H9 (cell line): ENCODE measurements around the gene FJX1. TPM values are rescaled to one million over a fixed set of nuclear protein-coding genes. Genes with fewer than 3 reads are reported as not detected.

Experiments
- DNase-seq: peaks from one replicate; pipeline ENCODE4 v3.0.0-alpha.2; 2017
- H2AFZ ChIP-seq: one replicate; pipeline ENCODE4 v1.6.1; 2013; ENCODE audit warnings: mild to moderate bottlenecking, low read length, control low read depth, moderate library complexity
- H2AK5ac ChIP-seq: 2 replicates; pipeline ENCODE4 v1.6.1; 2013; ENCODE audit warnings: low read length, control low read depth, mixed read lengths; ENCODE audit not compliant: insufficient read length
- H2BK120ac ChIP-seq: one replicate; pipeline ENCODE4 v1.6.1; 2013; ENCODE audit warnings: low read depth, mild to moderate bottlenecking, low read length, control low read depth, inconsistent platforms; ENCODE audit not compliant: poor library complexity, severe bottlenecking
- H2BK12ac ChIP-seq: 2 replicates; pipeline ENCODE4 v1.6.1; 2013; ENCODE audit warnings: low read length, control low read depth, mixed read lengths, low read depth; ENCODE audit not compliant: insufficient read length
- H2BK15ac ChIP-seq: 2 replicates; pipeline ENCODE4 v1.6.1; 2013; ENCODE audit warnings: low read depth, low read length, control low read depth
- H2BK20ac ChIP-seq: one replicate; pipeline ENCODE4 v1.6.1; 2013; ENCODE audit warnings: low read depth, mild to moderate bottlenecking, low read length, control low read depth, inconsistent platforms; ENCODE audit not compliant: poor library complexity, severe bottlenecking
- H2BK5ac ChIP-seq: 2 replicates; pipeline ENCODE4 v1.6.1; 2013; ENCODE audit warnings: low read length, control low read depth, mixed read lengths; ENCODE audit not compliant: insufficient read length
- H3K14ac ChIP-seq: 2 replicates; pipeline ENCODE4 v1.6.1; 2013; ENCODE audit warnings: low read length, control low read depth; ENCODE audit not compliant: insufficient read depth
- H3K18ac ChIP-seq: 2 replicates; pipeline ENCODE4 v1.6.1; 2013; ENCODE audit warnings: low read depth, mild to moderate bottlenecking, mixed read lengths, low read length, control low read depth; ENCODE audit not compliant: insufficient read length
- H3K23ac ChIP-seq: 2 replicates; pipeline ENCODE4 v1.6.1; 2013; ENCODE audit warnings: low read length, control low read depth, mixed read lengths, low read depth; ENCODE audit not compliant: insufficient read length
- H3K23me2 ChIP-seq: 2 replicates; pipeline ENCODE4 v1.6.1; 2013; ENCODE audit warnings: low read depth, mild to moderate bottlenecking, mixed read lengths, low read length, control low read depth; ENCODE audit not compliant: insufficient read length, poor library complexity, severe bottlenecking
- H3K27ac ChIP-seq: 2 replicates; pipeline ENCODE4 v1.5.1; 2013; ENCODE audit warnings: low read length, control low read depth, mixed read lengths, low read depth; ENCODE audit not compliant: insufficient read length
- H3K27me3 ChIP-seq: 2 replicates; pipeline ENCODE4 v1.6.1; 2013; ENCODE audit warnings: low read length, control low read depth, inconsistent platforms; ENCODE audit not compliant: insufficient read depth
- H3K4ac ChIP-seq: 2 replicates; pipeline ENCODE4 v1.6.1; 2013; ENCODE audit warnings: low read depth, mild to moderate bottlenecking, control low read depth, inconsistent platforms, low read length, moderate library complexity
- H3K4me1 ChIP-seq: 2 replicates; pipeline ENCODE4 v1.6.1; 2013; ENCODE audit warnings: low read length, control low read depth, inconsistent platforms; ENCODE audit not compliant: insufficient read depth
- H3K4me2 ChIP-seq: 2 replicates; pipeline ENCODE4 v1.6.1; 2013; ENCODE audit warnings: low read length, control low read depth, mixed read lengths; ENCODE audit not compliant: insufficient read length, insufficient read depth
- H3K56ac ChIP-seq: 2 replicates; pipeline ENCODE4 v1.6.1; 2013; ENCODE audit warnings: low read depth, mild to moderate bottlenecking, mixed read lengths, low read length, control low read depth; ENCODE audit not compliant: insufficient read length
- H3K79me1 ChIP-seq: 2 replicates; pipeline ENCODE4 v1.6.1; 2013; ENCODE audit warnings: low read depth, mild to moderate bottlenecking, moderate library complexity, low read length, control low read depth, inconsistent platforms; ENCODE audit not compliant: insufficient read depth, poor library complexity, severe bottlenecking
- H3K79me2 ChIP-seq: 2 replicates; pipeline ENCODE4 v1.6.1; 2013; ENCODE audit warnings: low read length, control low read depth, inconsistent platforms; ENCODE audit not compliant: insufficient read depth
- H3K9ac ChIP-seq: 2 replicates; pipeline ENCODE4 v1.6.1; 2013; ENCODE audit warnings: low read length, control low read depth, mixed read lengths; ENCODE audit not compliant: insufficient read length; ENCODE audit errors: extremely low read depth
- H3K9me3 ChIP-seq: one replicate; pipeline ENCODE4 v1.6.1; 2013; ENCODE audit warnings: low read depth, low read length, inconsistent platforms; ENCODE audit not compliant: control insufficient read depth
- H3T11ph ChIP-seq: one replicate; pipeline ENCODE4 v1.6.1; 2013; ENCODE audit warnings: mild to moderate bottlenecking, low read length, control low read depth, inconsistent platforms
- H4K20me1 ChIP-seq: one replicate; pipeline ENCODE4 v1.6.1; 2013; ENCODE audit not compliant: control insufficient read depth, insufficient read length, insufficient read depth
- H4K5ac ChIP-seq: 2 replicates; pipeline ENCODE4 v1.6.1; 2013; ENCODE audit warnings: low read depth, mild to moderate bottlenecking, mixed read lengths, low read length, control low read depth; ENCODE audit not compliant: insufficient read length
- H4K8ac ChIP-seq: replicated peaks from 2 replicates; pipeline ENCODE4 v1.6.1; 2013; ENCODE audit warnings: low read length, control low read depth, mixed read lengths, low read depth; ENCODE audit not compliant: insufficient read length
- H4K91ac ChIP-seq: 2 replicates; pipeline ENCODE4 v1.6.1; 2013; ENCODE audit warnings: low read depth, mild to moderate bottlenecking, moderate library complexity, mixed read lengths, low read length, control low read depth; ENCODE audit not compliant: insufficient read length
- H3K27ac Mint-ChIP-seq, 3 experiments: 2 replicates in 2 of 3; 3 replicates in 1 of 3; pipeline ENCODE4 v1.8.0; 2020 to 2021; ENCODE audit warnings: mixed read lengths in 3 of 3, mild to moderate bottlenecking in 1 of 3, moderate library complexity in 1 of 3
- H3K27me3 Mint-ChIP-seq: 2 replicates; pipeline ENCODE4 v1.8.0; 2021; ENCODE audit warnings: low read depth, mild to moderate bottlenecking, moderate library complexity, mixed read lengths
- H3K36me3 Mint-ChIP-seq, 3 experiments: 2 replicates in 2 of 3; 3 replicates in 1 of 3; pipeline ENCODE4 v1.8.0; 2020 to 2021; ENCODE audit warnings: low read depth in 3 of 3, mixed read lengths in 3 of 3; ENCODE audit not compliant: insufficient read depth in 1 of 3
- H3K4me1 Mint-ChIP-seq, 2 experiments: 2 replicates each; pipeline ENCODE4 v1.8.0; 2020; ENCODE audit warnings: mixed read lengths in 2 of 2
- H3K4me3 Mint-ChIP-seq, 2 experiments: 2 replicates in 1 of 2; 3 replicates in 1 of 2; pipeline ENCODE4 v1.8.0; 2020 to 2021; ENCODE audit warnings: mild to moderate bottlenecking in 2 of 2, mixed read lengths in 2 of 2, moderate library complexity in 1 of 2
- H3K9me3 Mint-ChIP-seq, 2 experiments: 2 replicates in 1 of 2; 3 replicates in 1 of 2; pipeline ENCODE4 v1.8.0; 2020; ENCODE audit warnings: mild to moderate bottlenecking in 2 of 2, mixed read lengths in 2 of 2, moderate library complexity in 1 of 2
- WGBS: extraction: QIAGEN DNeasy Blood & Tissue Kit; methylation state at CpG from one replicate; pipeline ENCODE4 v1.1.7; 2013; ENCODE audit warnings: missing lambda C conversion rate, low lambda C conversion rate, mixed read lengths; ENCODE audit not compliant: insufficient read length; ENCODE audit errors: extremely low coverage; 5-methylcytosine and 5-hydroxymethylcytosine counted together
- total RNA-seq: library from RNA; stranded (reverse); gene quantifications from 2 replicates; pipeline ENCODE4 v1.2.1, GENCODE V29; 2021
- TF ChIP-seq, protein P1 (sequence below): fragments of 200-600 bp; sonication (generic); conservative IDR thresholded peaks from 3 replicates; pipeline ENCODE4 v1.8.0; 2021; ENCODE audit warnings: antibody characterized with exemption, mild to moderate bottlenecking

Gene FJX1
- total RNA-seq, 1 experiment from 2014 or later = 11.5 TPM

- Mint-ChIP-seq H3K27me3 (peaks cover 11% of the 10 kb centered on the region), H3K4me1 (peaks cover 9 to 11% of the 10 kb centered on the region in 2 experiments)
Observed at GRCh38 chr11:35626501-35626900, 8.2 kb downstream of the FJX1 start.

More at GRCh38 chr11:35626501-35626900, 8.2 kb downstream of the FJX1 start:
- Histone ChIP-seq H4K20me1 (no peaks in the 10 kb centered on the region), H3K79me2 (no peaks in the 10 kb centered on the region), H2BK5ac (no peak overlapping the region), H2BK15ac (no peak overlapping the region), H3K4ac (no peak overlapping the region), H2BK12ac (no peak overlapping the region), H3K56ac (no peak overlapping the region), H3K23me2 (no peaks in the 10 kb centered on the region), H2BK20ac (no peak overlapping the region), H3T11ph (no peak overlapping the region), H3K9me3 (no peaks in the 10 kb centered on the region), H4K8ac (no peak overlapping the region), H4K5ac (no peak overlapping the region), H3K18ac (no peak overlapping the region), H2AFZ (no peak overlapping the region), H3K27ac (no peak overlapping the region), H4K91ac (no peak overlapping the region), H3K4me2 (no peak overlapping the region), H2BK120ac (no peak overlapping the region), H3K23ac (no peak overlapping the region), H3K27me3 (no peaks in the 10 kb centered on the region), H3K14ac (no peak overlapping the region), H3K79me1 (no peaks in the 10 kb centered on the region), H3K9ac (no peak overlapping the region), H3K4me1 (peaks cover 4% of the 10 kb centered on the region), H2AK5ac (no peak overlapping the region)
- WGBS = no CpG with 5 or more reads among the region's 2 CpGs
- no peak overlapping the region for H3K27ac Mint-ChIP-seq
- H3K9me3 Mint-ChIP-seq = peaks cover 0 to 2% of the 10 kb centered on the region in 2 experiments; a peak in 2 of 5 replicates
- no peaks in the 10 kb centered on the region; a peak in 1 of 7 replicates for H3K36me3 Mint-ChIP-seq
- H3K4me3 Mint-ChIP-seq = no peak overlapping the region
- DNase-seq = no peak
- TF ChIP-seq, protein P1, sequence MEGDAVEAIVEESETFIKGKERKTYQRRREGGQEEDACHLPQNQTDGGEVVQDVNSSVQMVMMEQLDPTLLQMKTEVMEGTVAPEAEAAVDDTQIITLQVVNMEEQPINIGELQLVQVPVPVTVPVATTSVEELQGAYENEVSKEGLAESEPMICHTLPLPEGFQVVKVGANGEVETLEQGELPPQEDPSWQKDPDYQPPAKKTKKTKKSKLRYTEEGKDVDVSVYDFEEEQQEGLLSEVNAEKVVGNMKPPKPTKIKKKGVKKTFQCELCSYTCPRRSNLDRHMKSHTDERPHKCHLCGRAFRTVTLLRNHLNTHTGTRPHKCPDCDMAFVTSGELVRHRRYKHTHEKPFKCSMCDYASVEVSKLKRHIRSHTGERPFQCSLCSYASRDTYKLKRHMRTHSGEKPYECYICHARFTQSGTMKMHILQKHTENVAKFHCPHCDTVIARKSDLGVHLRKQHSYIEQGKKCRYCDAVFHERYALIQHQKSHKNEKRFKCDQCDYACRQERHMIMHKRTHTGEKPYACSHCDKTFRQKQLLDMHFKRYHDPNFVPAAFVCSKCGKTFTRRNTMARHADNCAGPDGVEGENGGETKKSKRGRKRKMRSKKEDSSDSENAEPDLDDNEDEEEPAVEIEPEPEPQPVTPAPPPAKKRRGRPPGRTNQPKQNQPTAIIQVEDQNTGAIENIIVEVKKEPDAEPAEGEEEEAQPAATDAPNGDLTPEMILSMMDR = no peak
